Hepatocyte (in vitro differentiated cells): ENCODE results near the gene IGFALS.

Experiments used
- CTCF ChIP-seq: fragments of 200-600 bp; sonication (generic); IDR thresholded peaks from 2 replicates; pipeline ENCODE4 v1.5.1; 2016; ENCODE audit warnings: antibody characterized with exemption, mild to moderate bottlenecking; ENCODE audit not compliant: poor library complexity
- EZH2 ChIP-seq: fragments of 200-600 bp; sonication (generic); IDR thresholded peaks from 2 replicates; pipeline ENCODE4 v1.6.1; 2016; ENCODE audit warnings: antibody characterized with exemption, mild to moderate bottlenecking, borderline replicate concordance
- EZH2phosphoT487 ChIP-seq: fragments of 200-600 bp; sonication (generic); IDR thresholded peaks from one replicate; pipeline ENCODE4 v1.6.1; 2018; ENCODE audit warnings: antibody characterized with exemption, mild to moderate bottlenecking, low read depth, moderate library complexity; ENCODE audit not compliant: unreplicated experiment, severe bottlenecking

GRCh38 chr16:1780677-1781072 lies 12.8 kb downstream of the IGFALS start:
- no peak for TF ChIP-seq CTCF
- TF ChIP-seq EZH2phosphoT487, result no peak
- no peak for TF ChIP-seq EZH2
